ENCODE results near the gene APCDD1L. TPM values are rescaled to one million over a fixed set of nuclear protein-coding genes. Genes with fewer than 3 reads are reported as not detected.
A peak's percentile ranks its signal among the peaks of the same experiment; 100 is the strongest.
"Not testable (repeated sequence)": the region's sequence is repeated elsewhere in the genome, so short reads cannot be mapped to it uniquely, and the experiment has no call there.

Gene APCDD1L
- total RNA-seq, 1 donor from 2014 or later = 0.54 TPM

- intact Hi-C loops (cut with DNase I) = no loop called here
- no peak for DNase-seq
- no peak for ATAC-seq (ENCODE audit: poor library complexity)
Measured at GRCh38 chr20:58521763-58522162, 6.6 kb upstream of the APCDD1L start.

DNA sequence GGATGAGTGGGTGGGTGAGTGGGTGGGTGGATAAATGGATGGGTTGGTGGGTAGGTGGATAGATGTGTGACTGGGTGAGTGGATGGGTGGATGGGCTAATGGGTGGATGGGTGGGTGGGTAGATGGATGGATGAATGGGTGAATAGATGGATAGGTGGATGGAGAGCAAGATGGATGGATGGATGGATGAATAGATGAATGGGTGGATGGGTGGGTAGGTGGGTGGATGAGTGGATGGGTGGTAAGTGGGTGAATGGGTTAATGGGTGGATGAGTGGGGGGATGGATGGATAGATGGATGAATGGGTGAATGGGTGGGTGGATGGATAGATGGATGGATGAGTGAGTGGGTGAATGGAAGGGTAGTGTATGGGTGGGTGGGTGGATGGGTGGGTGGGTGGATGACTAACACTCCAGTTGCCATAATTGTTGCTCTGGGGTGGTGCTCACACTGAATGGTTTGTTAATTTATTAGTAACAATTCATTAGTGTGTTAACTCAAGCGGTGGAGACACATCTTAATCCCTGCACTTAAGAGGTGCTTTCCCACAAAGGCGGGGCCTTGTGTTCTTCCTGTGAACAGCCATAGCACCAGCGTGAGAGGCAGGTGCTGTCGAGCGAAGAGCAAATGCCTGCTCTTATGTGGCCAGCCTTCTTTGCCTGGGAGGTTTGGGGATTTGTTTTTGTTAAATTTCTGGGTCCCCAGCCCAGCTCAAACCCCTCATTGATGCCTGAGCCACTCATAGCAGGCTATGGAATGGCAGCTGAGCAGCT lies 4.9 kb upstream of the APCDD1L start:
- intact Hi-C loops (cut with DNase I) = no loop called here
- DNase-seq (no peak), ATAC-seq (ENCODE audit: poor library complexity) (no peak)

GRCh38 chr20:58518896-58519593 lies 3.8 kb upstream of the APCDD1L start:
- DNase-seq = no peak
- intact Hi-C loops (cut with DNase I) = no loop called here
- ATAC-seq (ENCODE audit: poor library complexity) = no peak

DNA sequence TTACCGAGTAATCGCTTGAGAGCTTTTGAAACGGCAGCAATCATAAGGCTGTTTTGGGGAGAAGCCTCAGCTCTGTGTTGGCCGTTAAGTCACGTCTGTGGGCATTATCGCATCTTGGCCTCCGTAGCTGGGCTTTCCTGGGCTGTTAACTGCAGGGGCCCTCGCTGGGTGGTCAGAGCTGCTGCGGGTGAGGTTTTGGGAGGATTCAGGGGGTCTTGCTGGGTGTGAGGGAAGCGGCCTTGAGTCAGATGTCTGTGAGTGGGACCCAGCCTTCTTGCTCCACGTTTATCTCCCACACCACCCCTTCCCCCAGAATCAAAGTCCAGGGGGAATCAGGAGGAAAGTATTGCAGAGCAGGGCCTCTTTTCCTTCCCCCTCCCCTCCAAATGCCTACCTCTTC lies 3.2 kb upstream of the APCDD1L start:
- intact Hi-C loops (cut with DNase I) = no loop called here
- DNase-seq (no peak), ATAC-seq (ENCODE audit: poor library complexity) (no peak)

DNA sequence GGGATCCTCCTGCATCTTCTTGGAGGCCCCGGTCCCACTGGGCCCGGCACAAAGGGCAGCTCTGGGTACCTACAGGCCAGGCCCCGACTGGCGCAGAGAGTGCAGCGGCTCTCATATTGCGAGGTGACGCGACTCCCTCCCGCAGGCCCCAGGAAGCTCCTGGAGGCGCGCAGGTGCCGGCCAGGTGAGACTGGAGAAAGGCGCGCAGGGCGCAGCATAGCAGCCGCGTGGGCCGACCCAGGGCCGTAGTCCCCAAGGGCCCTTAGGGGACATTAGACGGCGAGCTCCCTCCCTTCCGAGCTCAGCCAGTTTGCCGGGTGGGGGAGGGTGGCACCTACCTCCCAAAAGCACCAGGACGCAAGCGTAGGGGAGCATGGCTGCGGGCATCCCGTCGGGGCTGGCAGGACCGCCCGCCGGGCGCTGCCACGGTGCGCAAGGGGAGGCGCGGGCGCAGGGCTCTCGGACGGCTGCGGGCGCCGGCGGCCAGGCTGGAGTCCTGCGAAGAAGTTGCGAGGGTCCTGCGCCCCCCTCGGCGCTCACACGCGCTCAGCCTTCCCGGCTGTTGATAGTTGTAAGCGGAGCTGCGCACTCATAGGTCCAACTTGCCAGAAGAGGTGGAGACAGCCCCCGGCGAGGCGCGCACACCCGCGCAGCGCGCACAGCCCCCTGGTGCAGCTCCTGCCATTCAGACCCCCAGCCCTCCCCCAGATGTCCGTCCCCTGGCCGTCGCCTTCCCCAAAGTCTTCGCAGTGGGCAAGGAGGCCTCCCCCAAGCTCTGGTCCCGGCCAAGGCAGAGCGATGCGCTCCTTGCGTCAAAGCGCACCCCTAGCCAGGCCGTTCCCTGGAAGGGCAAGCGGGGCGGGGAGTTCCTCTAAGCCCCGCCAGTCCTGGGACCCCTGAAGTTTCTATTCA lies 622 bp downstream of the APCDD1L start:
- intact Hi-C loops (cut with DNase I) = no loop called here
- DNase-seq (no peak), ATAC-seq (ENCODE audit: poor library complexity) (peak; percentile 29)

GRCh38 chr20:58513580-58514285 lies 1.5 kb downstream of the APCDD1L start:
- intact Hi-C loops (cut with DNase I) = no loop called here
- ATAC-seq (ENCODE audit: poor library complexity) (no peak), DNase-seq (no peak)

- ATAC-seq (ENCODE audit: poor library complexity) = no peak
- DNase-seq = no peak
- intact Hi-C loops (cut with DNase I) = no loop called here
Measured at GRCh38 chr20:58512808-58513552, 2.2 kb downstream of the APCDD1L start.

DNA sequence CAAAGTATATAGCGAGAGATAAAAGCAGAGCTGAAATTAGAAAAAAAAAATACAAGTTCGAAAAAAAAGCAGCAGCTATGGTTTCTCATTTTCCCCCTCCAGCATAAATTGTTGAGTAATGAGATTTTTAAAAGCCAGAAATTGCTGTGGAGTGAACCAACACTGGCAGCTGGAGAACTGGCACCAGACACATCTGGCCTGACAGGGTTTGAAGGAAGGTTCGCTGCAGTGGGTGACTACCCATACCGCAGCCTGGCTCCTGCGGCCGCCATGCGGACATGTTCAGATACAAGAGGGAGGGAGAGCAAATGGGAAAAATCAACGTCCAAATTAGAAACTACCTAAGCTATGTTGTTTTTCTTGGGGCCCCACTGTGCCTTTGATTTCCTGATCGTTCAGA lies 3.3 kb downstream of the APCDD1L start:
- ATAC-seq (ENCODE audit: poor library complexity) = no peak
- intact Hi-C loops (cut with DNase I) = no loop called here

GRCh38 chr20:58511364-58511763 lies 3.8 kb downstream of the APCDD1L start:
- DNase-seq = no peak
- intact Hi-C loops (cut with DNase I) = no loop called here
- ATAC-seq (ENCODE audit: poor library complexity) = no peak

More for the DNA sequence above, 3.3 kb downstream of the APCDD1L start:
- DNase-seq = no peak

- DNase-seq (no peak), ATAC-seq (ENCODE audit: poor library complexity) (no peak)
- intact Hi-C loops (cut with DNase I) = no loop called here
Measured at GRCh38 chr20:58510921-58511320, 4.3 kb downstream of the APCDD1L start.

DNA sequence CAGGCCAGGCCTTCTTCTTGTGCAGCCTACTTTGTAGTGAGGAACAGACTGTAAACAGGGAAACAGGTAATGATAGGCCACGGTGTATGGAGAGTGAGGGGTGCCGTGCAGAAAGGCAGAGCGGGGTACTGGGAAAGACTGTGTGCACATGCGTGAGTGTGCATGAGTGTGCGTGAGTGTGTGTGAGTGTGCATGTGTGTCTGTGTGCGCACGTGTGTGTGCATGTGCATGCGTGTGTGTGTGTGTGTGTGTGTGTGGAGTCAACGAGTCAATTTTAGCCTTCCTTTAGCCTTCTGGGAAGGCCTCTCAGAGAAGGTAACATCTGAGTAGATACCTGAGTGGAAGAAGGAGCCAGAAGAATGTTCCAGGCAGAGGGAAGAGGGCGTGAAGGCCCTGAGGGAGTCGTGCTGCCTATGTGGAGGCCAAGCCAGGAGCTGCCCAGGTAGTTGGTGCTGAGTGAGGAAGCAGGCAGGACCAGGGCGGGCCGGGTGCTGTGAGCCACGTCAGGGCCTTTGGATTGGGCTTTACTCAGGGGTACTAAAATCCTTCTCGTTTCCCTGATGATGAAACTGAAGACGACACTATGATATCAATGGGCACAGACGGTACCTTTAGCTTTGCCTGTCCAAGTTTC lies 6.3 kb downstream of the APCDD1L start:
- intact Hi-C loops (cut with DNase I) = no loop called here
- no peak for ATAC-seq (ENCODE audit: poor library complexity)
- no peak for DNase-seq

GRCh38 chr20:58506999-58507398 lies 8.2 kb downstream of the APCDD1L start:
- DNase-seq; ATAC-seq (ENCODE audit: poor library complexity); intact Hi-C loops (cut with DNase I): not testable (repeated sequence)

DNA sequence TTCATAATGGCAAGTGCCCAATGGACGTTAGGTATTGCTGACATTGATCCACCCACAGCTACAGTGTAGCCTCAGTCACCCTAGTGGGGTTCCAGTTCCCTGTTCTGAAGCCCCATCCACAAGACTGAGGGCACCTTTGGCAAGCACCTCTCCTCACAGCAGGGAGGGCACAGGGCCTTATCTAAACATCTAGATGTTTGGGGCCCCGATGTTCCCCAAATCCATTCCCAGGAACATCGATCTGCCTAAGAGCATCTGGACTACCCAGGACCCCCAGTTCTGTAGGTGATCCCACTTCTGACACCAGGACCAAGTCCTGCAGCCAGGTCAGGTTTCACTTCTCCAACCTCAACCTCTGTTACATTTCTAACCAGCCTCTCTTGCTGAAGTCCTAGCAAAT lies 10.6 kb downstream of the APCDD1L start:
- no peak for ATAC-seq (ENCODE audit: poor library complexity)
- intact Hi-C loops (cut with DNase I) = no loop called here
- no peak for DNase-seq

- no peak for ATAC-seq (ENCODE audit: poor library complexity)
- DNase-seq = no peak
- intact Hi-C loops (cut with DNase I) = no loop called here
Measured at GRCh38 chr20:58503668-58504067, 11.5 kb downstream of the APCDD1L start.

- ATAC-seq (ENCODE audit: poor library complexity) = no peak
- DNase-seq = no peak
- intact Hi-C loops (cut with DNase I) = no loop called here
Measured at GRCh38 chr20:58500256-58500655, 14.9 kb downstream of the APCDD1L start.

- no peak for ATAC-seq (ENCODE audit: poor library complexity)
- DNase-seq = no peak
- intact Hi-C loops (cut with DNase I) = no loop called here
Measured at GRCh38 chr20:58498470-58499068, 16.6 kb downstream of the APCDD1L start.

GRCh38 chr20:58497724-58498469 lies 17.3 kb downstream of the APCDD1L start:
- intact Hi-C loops (cut with DNase I) = no loop called here
- ATAC-seq (ENCODE audit: poor library complexity) (no peak), DNase-seq (no peak)

All from Right ventricle myocardium superior (tissue), 1 donor.